Uterus (tissue), 4 donors: ENCODE measurements around the gene PRKG2. TPM values are rescaled to one million over a fixed set of nuclear protein-coding genes. Genes with fewer than 3 reads are reported as not detected.

Source experiments
- DNase-seq, 2 donors: peaks; one replicate each; pipeline ENCODE4 v3.0.0-alpha.2; 2019 to 2020
- H3K27ac ChIP-seq, 2 donors: fragments of 200-600 bp; sonication (generic); 1 replicate in 1 of 2; 2 replicates in 1 of 2; pipeline ENCODE4 v1.5.1; 2016 to 2018
- H3K27me3 ChIP-seq, 2 donors: fragments of 200-600 bp; sonication (generic); one replicate each; pipeline ENCODE4 v1.5.1; 2018 to 2019; ENCODE audit warnings: control low read depth in 1 of 2
- H3K36me3 ChIP-seq, 2 donors: fragments of 200-600 bp; sonication (generic); one replicate each; pipeline ENCODE4 v1.5.1; 2019; ENCODE audit warnings: control low read depth in 1 of 2
- H3K4me1 ChIP-seq, 2 donors: fragments of 200-600 bp; sonication (generic); one replicate each; pipeline ENCODE4 v1.5.1; 2018 to 2019; ENCODE audit warnings: control low read depth in 1 of 2
- H3K4me3 ChIP-seq, 2 donors: fragments of 200-600 bp; sonication (generic); 1 replicate in 1 of 2; 2 replicates in 1 of 2; pipeline ENCODE4 v1.5.1; 2018 to 2019; ENCODE audit warnings: mild to moderate bottlenecking in 1 of 2
- H3K9me3 ChIP-seq, 2 donors: fragments of 200-600 bp; sonication (generic); one replicate each; pipeline ENCODE4 v1.5.1; 2019; ENCODE audit warnings: control low read depth in 1 of 2
- CTCF ChIP-seq, 4 experiments: fragments of 200-600 bp in 2 of 4; fragments of 450-650 bp in 2 of 4; sonication (generic) in 2 of 4; IDR thresholded peaks; one replicate each; pipeline ENCODE4 v1.5.1; 2016 to 2019; ENCODE audit warnings: antibody characterized with exemption in 4 of 4, mild to moderate bottlenecking in 2 of 4, moderate library complexity in 1 of 4
- POLR2A ChIP-seq, 2 donors: fragments of 450-650 bp; IDR thresholded peaks; one replicate each; pipeline ENCODE4 v1.6.1; 2016; ENCODE audit warnings: antibody characterized with exemption in 2 of 2, mild to moderate bottlenecking in 1 of 2, moderate library complexity in 1 of 2
- intact Hi-C: fragments of 100-400 bp; cut with DNase I; formaldehyde crosslinking; loops from one replicate; pipeline ENCODE4 v1.15.1; 2023; ENCODE audit warnings: low total_unique reads
- total RNA-seq, 4 donors: library from RNA; depleted of rRNA in 3 of 4; stranded (reverse); fragments of >200 nt in 3 of 4; gene quantifications; one replicate each; pipeline versions ENCODE4 v1.1.0 to v1.2.4, GENCODE V29; 2014 to 2023
- donor health status: DM: yes; HTN: yes; CAD: no.

PRKG2 gene
- total RNA-seq, 4 donors from 2014 or later, result 0.18 to 4.4 TPM; not detected in 2

GRCh38 chr4:81061344-81061730, 153.7 kb downstream of the PRKG2 start:
- H3K4me1 ChIP-seq, result no peaks in the 10 kb centered on the region
- no peak overlapping the region for H3K4me3 ChIP-seq
- H3K9me3 ChIP-seq, result no peaks in the 10 kb centered on the region
- no peaks in the 10 kb centered on the region for H3K36me3 ChIP-seq
- TF ChIP-seq CTCF (IDR thresholded peaks at IDR 0.05) (no peak), POLR2A (IDR thresholded peaks at IDR 0.05) (no peak)
- no peak overlapping the region for H3K27ac ChIP-seq
- no peaks in the 10 kb centered on the region for H3K27me3 ChIP-seq
- DNase-seq, result no peak
- intact Hi-C loops, result no loop called here

- no peak overlapping the region for H3K4me3 ChIP-seq
- intact Hi-C loops, result no loop called here
Measured at GRCh38 chr4:81060587-81061343, 154.3 kb downstream of the PRKG2 start.

GRCh38 chr4:81058621-81059020, 156.4 kb downstream of the PRKG2 start:
- intact Hi-C loops, result no loop called here
- H3K9me3 ChIP-seq, result no peaks in the 10 kb centered on the region
- DNase-seq, result no peak
- H3K36me3 ChIP-seq, result no peaks in the 10 kb centered on the region
- no peak overlapping the region for H3K4me3 ChIP-seq
- H3K27ac ChIP-seq, result no peak overlapping the region
- no peaks in the 10 kb centered on the region for H3K27me3 ChIP-seq
- no peaks in the 10 kb centered on the region for H3K4me1 ChIP-seq
- no peak for TF ChIP-seq POLR2A (IDR thresholded peaks at IDR 0.05)

More at GRCh38 chr4:81060587-81061343, 154.3 kb downstream of the PRKG2 start:
- H3K27me3 ChIP-seq, result no peaks in the 10 kb centered on the region
- no peaks in the 10 kb centered on the region for H3K9me3 ChIP-seq
- DNase-seq, result no peak
- no peaks in the 10 kb centered on the region for H3K36me3 ChIP-seq
- TF ChIP-seq POLR2A (IDR thresholded peaks at IDR 0.05) (no peak), CTCF (IDR thresholded peaks at IDR 0.05) (no peak)
- no peaks in the 10 kb centered on the region for H3K4me1 ChIP-seq
- H3K27ac ChIP-seq, result no peak overlapping the region

- intact Hi-C loops, result no loop called here
- no peak overlapping the region for H3K27ac ChIP-seq
Measured at GRCh38 chr4:81052119-81053068, 162.6 kb downstream of the PRKG2 start.

GRCh38 chr4:81049907-81050306, 165.1 kb downstream of the PRKG2 start:
- Histone ChIP-seq H3K36me3 (no peaks in the 10 kb centered on the region), H3K27me3 (no peaks in the 10 kb centered on the region), H3K9me3 (no peaks in the 10 kb centered on the region), H3K27ac (no peak overlapping the region), H3K4me1 (no peaks in the 10 kb centered on the region), H3K4me3 (no peak overlapping the region)
- DNase-seq, result no peak
- intact Hi-C loops, result no loop called here
- no peak for TF ChIP-seq CTCF (IDR thresholded peaks at IDR 0.05)
- TF ChIP-seq POLR2A (IDR thresholded peaks at IDR 0.05), result no peak

More at GRCh38 chr4:81052119-81053068, 162.6 kb downstream of the PRKG2 start:
- Histone ChIP-seq H3K27me3 (no peaks in the 10 kb centered on the region), H3K36me3 (no peaks in the 10 kb centered on the region), H3K4me3 (no peak overlapping the region), H3K9me3 (no peaks in the 10 kb centered on the region), H3K4me1 (no peaks in the 10 kb centered on the region)
- TF ChIP-seq POLR2A (IDR thresholded peaks at IDR 0.05), result no peak
- TF ChIP-seq CTCF (IDR thresholded peaks at IDR 0.05), result peak; percentile 11 to 23 (median 14)
- no peak for DNase-seq
